Uterus (tissue), 2 donors: ENCODE measurements around the gene MFSD6L.

Experiments used
- POLR2A ChIP-seq, 2 donors: fragments of 450-650 bp; IDR thresholded peaks; one replicate each; pipeline ENCODE4 v1.6.1; 2016; ENCODE audit warnings: antibody characterized with exemption in 2 of 2, mild to moderate bottlenecking in 1 of 2, moderate library complexity in 1 of 2
- TF ChIP-seq, protein P1 (sequence below), 4 experiments: fragments of 200-600 bp in 2 of 4; fragments of 450-650 bp in 2 of 4; sonication (generic) in 2 of 4; IDR thresholded peaks; one replicate each; pipeline ENCODE4 v1.5.1; 2016 to 2019; ENCODE audit warnings: antibody characterized with exemption in 4 of 4, mild to moderate bottlenecking in 2 of 4, moderate library complexity in 1 of 4

GRCh38 chr17:8828517-8828875, 29.3 kb upstream of the MFSD6L start:
- TF ChIP-seq, protein P1, sequence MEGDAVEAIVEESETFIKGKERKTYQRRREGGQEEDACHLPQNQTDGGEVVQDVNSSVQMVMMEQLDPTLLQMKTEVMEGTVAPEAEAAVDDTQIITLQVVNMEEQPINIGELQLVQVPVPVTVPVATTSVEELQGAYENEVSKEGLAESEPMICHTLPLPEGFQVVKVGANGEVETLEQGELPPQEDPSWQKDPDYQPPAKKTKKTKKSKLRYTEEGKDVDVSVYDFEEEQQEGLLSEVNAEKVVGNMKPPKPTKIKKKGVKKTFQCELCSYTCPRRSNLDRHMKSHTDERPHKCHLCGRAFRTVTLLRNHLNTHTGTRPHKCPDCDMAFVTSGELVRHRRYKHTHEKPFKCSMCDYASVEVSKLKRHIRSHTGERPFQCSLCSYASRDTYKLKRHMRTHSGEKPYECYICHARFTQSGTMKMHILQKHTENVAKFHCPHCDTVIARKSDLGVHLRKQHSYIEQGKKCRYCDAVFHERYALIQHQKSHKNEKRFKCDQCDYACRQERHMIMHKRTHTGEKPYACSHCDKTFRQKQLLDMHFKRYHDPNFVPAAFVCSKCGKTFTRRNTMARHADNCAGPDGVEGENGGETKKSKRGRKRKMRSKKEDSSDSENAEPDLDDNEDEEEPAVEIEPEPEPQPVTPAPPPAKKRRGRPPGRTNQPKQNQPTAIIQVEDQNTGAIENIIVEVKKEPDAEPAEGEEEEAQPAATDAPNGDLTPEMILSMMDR (IDR thresholded peaks at IDR 0.05), result no peak
- no peak for TF ChIP-seq POLR2A (IDR thresholded peaks at IDR 0.05)
